Astrocyte (in vitro differentiated cells and primary cell): ENCODE results near the gene KDM4B. TPM values are rescaled to one million over a fixed set of nuclear protein-coding genes. Genes with fewer than 3 reads are reported as not detected.

ENCODE experiments used
- DNase-seq: peaks from one replicate; pipeline ENCODE4 v3.0.0-alpha.2; 2010; ENCODE audit warnings: low read depth
- FAIRE-seq: peaks from 2 replicates; lab custom pipeline; 2011; peaks lifted over from hg19 to GRCh38; lab: Jason Lieb, UNC
- H2AFZ ChIP-seq: 2 replicates; pipeline ENCODE4 v1.6.0; 2012; ENCODE audit warnings: low read depth, low read length, inconsistent platforms
- H3K27ac ChIP-seq: 2 replicates; pipeline ENCODE4 v1.5.1; 2011; ENCODE audit warnings: low read depth, low read length, inconsistent platforms
- H3K27me3 ChIP-seq: 2 replicates; pipeline ENCODE4 v1.6.0; 2011; ENCODE audit warnings: low read length, inconsistent platforms; ENCODE audit not compliant: insufficient read depth
- H3K36me3 ChIP-seq: 2 replicates; pipeline ENCODE4 v1.5.1; 2011; ENCODE audit warnings: low read length, inconsistent platforms; ENCODE audit not compliant: insufficient read depth
- H3K4me1 ChIP-seq: 2 replicates; pipeline ENCODE4 v1.5.1; 2011; ENCODE audit warnings: low read length, inconsistent platforms; ENCODE audit not compliant: insufficient read depth
- H3K4me2 ChIP-seq: 2 replicates; pipeline ENCODE4 v1.6.0; 2012; ENCODE audit warnings: low read length, inconsistent platforms
- H3K4me3 ChIP-seq: 2 replicates; pipeline ENCODE4 v1.5.1; 2011; ENCODE audit warnings: low read depth, mild to moderate bottlenecking, low read length, inconsistent platforms; ENCODE audit not compliant: insufficient read depth
- H3K79me2 ChIP-seq: 2 replicates; pipeline ENCODE4 v1.6.0; 2012; ENCODE audit warnings: mild to moderate bottlenecking, low read length, inconsistent platforms; ENCODE audit not compliant: insufficient read depth
- H3K9ac ChIP-seq: 2 replicates; pipeline ENCODE4 v1.6.0; 2012; ENCODE audit warnings: mild to moderate bottlenecking, low read length, inconsistent platforms
- H3K9me3 ChIP-seq: 2 replicates; pipeline ENCODE4 v1.5.1; 2012; ENCODE audit warnings: low read depth, mild to moderate bottlenecking, low read length, inconsistent platforms; ENCODE audit not compliant: insufficient read depth
- H4K20me1 ChIP-seq: 2 replicates; pipeline ENCODE4 v1.6.0; 2012; ENCODE audit warnings: low read length, inconsistent platforms; ENCODE audit not compliant: insufficient read depth
- H3K27ac Mint-ChIP-seq: one replicate; pipeline ENCODE4 v1.8.0; 2021; ENCODE audit warnings: mild to moderate bottlenecking, mixed read lengths; ENCODE audit not compliant: unreplicated experiment
- H3K27me3 Mint-ChIP-seq: one replicate; pipeline ENCODE4 v1.8.0; 2021; ENCODE audit warnings: low read depth, mixed read lengths; ENCODE audit not compliant: unreplicated experiment
- H3K36me3 Mint-ChIP-seq: one replicate; pipeline ENCODE4 v1.8.0; 2021; ENCODE audit warnings: low read depth, mixed read lengths; ENCODE audit not compliant: unreplicated experiment
- H3K4me1 Mint-ChIP-seq: one replicate; pipeline ENCODE4 v1.8.0; 2021; ENCODE audit warnings: low read depth, mixed read lengths; ENCODE audit not compliant: unreplicated experiment
- H3K4me3 Mint-ChIP-seq: one replicate; pipeline ENCODE4 v1.8.0; 2021; ENCODE audit warnings: mild to moderate bottlenecking, moderate library complexity, mixed read lengths; ENCODE audit not compliant: unreplicated experiment
- H3K9me3 Mint-ChIP-seq: one replicate; pipeline ENCODE4 v1.8.0; 2021; ENCODE audit warnings: mild to moderate bottlenecking, mixed read lengths; ENCODE audit not compliant: unreplicated experiment
- EZH2 ChIP-seq: IDR thresholded peaks from 2 replicates; pipeline ENCODE4 v1.6.1; 2012; ENCODE audit warnings: mild to moderate bottlenecking, low read length, inconsistent platforms; ENCODE audit not compliant: insufficient read depth
- total RNA-seq: library from RNA; stranded (reverse); gene quantifications from 2 replicates; pipeline ENCODE4 v1.2.1, GENCODE V29; 2021
- TF ChIP-seq, protein P1 (sequence below): IDR thresholded peaks from 2 replicates; pipeline ENCODE4 v1.5.1; 2011; ENCODE audit warnings: low read depth, mild to moderate bottlenecking, inconsistent platforms, low read length, moderate library complexity; ENCODE audit not compliant: insufficient read depth

Gene KDM4B
- total RNA-seq, 1 donor from 2014 or later, result 55.2 TPM

DNA sequence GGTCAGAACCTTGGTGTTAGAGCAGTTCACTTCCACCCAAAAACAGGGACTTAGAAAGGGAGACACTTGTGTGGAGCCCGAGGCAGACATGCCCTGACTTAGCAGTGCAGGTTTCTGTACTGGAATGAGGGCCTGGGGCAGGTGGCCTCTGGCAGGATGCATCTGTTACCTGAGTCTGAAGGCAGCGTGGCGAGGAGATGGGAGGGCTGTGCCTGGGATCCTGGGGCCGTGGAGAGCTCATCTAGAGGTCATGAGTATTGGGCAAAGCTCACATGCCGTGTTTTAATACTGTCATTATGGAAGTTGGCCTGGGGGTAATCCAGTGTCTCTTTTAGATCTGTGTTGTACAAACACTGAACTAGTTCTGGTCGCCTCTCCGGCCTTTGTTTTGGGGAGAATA lies 21.4 kb downstream of the KDM4B start:
- Mint-ChIP-seq H3K36me3 (peaks cover 4% of the 10 kb centered on the region), H3K4me1 (peaks cover 35% of the 10 kb centered on the region), H3K9me3 (no peaks in the 10 kb centered on the region), H3K27me3 (no peaks in the 10 kb centered on the region), H3K27ac (peak overlapping the region; percentile 8), H3K4me3 (no peak overlapping the region)
- Histone ChIP-seq H3K4me1 (peaks cover 20% of the 10 kb centered on the region), H3K9ac (no peak overlapping the region), H3K4me3 (no peak overlapping the region), H3K27me3 (no peaks in the 10 kb centered on the region), H3K79me2 (peaks cover 92% of the 10 kb centered on the region), H3K4me2 (no peak overlapping the region), H2AFZ (no peak overlapping the region), H4K20me1 (peaks cover 88% of the 10 kb centered on the region), H3K27ac (no peak overlapping the region), H3K36me3 (no peaks in the 10 kb centered on the region), H3K9me3 (no peaks in the 10 kb centered on the region)
- FAIRE-seq (no peak), DNase-seq (no peak)
- no peak for TF ChIP-seq EZH2
- TF ChIP-seq, protein P1, sequence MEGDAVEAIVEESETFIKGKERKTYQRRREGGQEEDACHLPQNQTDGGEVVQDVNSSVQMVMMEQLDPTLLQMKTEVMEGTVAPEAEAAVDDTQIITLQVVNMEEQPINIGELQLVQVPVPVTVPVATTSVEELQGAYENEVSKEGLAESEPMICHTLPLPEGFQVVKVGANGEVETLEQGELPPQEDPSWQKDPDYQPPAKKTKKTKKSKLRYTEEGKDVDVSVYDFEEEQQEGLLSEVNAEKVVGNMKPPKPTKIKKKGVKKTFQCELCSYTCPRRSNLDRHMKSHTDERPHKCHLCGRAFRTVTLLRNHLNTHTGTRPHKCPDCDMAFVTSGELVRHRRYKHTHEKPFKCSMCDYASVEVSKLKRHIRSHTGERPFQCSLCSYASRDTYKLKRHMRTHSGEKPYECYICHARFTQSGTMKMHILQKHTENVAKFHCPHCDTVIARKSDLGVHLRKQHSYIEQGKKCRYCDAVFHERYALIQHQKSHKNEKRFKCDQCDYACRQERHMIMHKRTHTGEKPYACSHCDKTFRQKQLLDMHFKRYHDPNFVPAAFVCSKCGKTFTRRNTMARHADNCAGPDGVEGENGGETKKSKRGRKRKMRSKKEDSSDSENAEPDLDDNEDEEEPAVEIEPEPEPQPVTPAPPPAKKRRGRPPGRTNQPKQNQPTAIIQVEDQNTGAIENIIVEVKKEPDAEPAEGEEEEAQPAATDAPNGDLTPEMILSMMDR, result no peak

DNA sequence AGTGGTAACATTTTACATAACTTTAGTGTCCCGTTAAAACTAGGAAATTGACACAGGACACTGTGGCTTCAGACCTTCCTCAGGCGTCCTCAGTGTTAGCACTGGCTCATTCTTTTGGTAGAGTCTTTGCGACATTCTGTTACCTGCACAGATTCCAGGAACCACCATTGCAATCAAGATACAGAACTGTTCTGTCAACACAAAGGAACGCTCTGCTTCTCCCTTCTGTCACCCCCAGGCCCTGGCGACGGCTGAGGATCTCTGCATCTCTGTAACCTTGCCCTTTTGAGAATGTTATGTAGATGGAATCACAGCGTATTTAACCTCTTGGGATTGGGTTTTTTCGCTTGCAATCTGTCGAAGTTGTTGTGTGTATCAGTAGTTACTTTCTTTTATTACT lies 22.6 kb downstream of the KDM4B start:
- Histone ChIP-seq H4K20me1 (peaks cover 88% of the 10 kb centered on the region), H3K36me3 (no peaks in the 10 kb centered on the region), H3K4me2 (no peak overlapping the region), H3K27ac (no peak overlapping the region), H3K4me3 (no peak overlapping the region), H2AFZ (no peak overlapping the region), H3K27me3 (no peaks in the 10 kb centered on the region), H3K9ac (no peak overlapping the region), H3K9me3 (no peaks in the 10 kb centered on the region), H3K79me2 (peaks cover 92% of the 10 kb centered on the region), H3K4me1 (peaks cover 20% of the 10 kb centered on the region)
- no peaks in the 10 kb centered on the region for H3K9me3 Mint-ChIP-seq
- peak overlapping the region; percentile 17 for H3K27ac Mint-ChIP-seq
- no peak for FAIRE-seq
- H3K36me3 Mint-ChIP-seq, result peaks cover 4% of the 10 kb centered on the region
- peak overlapping the region; percentile 16 for H3K4me3 Mint-ChIP-seq
- peaks cover 26% of the 10 kb centered on the region for H3K4me1 Mint-ChIP-seq
- TF ChIP-seq EZH2, result no peak
- TF ChIP-seq, protein P1, result no peak
- no peaks in the 10 kb centered on the region for H3K27me3 Mint-ChIP-seq
- no peak for DNase-seq

DNA sequence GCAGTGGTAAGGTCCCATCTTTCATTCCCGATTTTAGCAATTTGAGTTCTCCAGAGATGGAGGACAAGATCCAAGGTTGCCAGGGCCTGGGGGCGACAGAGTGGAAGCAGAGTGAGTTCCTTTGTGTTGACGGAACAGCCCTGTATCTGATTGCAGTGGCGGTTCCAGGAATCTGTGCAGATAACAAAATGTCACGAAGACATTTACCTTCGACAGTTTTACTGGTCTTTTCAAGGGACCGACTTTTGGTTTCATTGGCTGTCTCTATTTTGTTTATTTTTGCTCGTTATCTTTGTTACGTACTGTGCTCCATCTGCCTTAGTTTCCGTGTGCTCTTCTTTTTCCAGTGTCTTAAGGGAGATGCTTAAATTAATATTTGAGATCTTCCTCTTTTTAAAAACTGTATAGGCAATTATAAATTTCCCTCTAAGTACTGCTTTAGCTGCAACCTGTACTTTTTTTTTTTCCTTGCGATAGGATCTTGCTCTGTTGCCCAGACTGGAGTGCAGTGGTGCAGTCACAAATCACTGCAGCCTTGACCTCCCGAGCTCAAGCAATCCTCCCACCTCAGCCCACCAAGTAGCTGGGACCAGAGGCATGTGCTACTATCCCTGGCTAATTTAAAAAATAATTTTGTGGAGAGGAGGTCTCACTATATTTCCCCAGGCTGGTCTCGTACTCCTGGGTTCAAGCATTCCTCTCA lies 23.2 kb downstream of the KDM4B start:
- Mint-ChIP-seq H3K36me3 (peaks cover 4% of the 10 kb centered on the region), H3K27me3 (no peaks in the 10 kb centered on the region), H3K9me3 (no peaks in the 10 kb centered on the region), H3K27ac (no peak overlapping the region), H3K4me1 (peaks cover 24% of the 10 kb centered on the region), H3K4me3 (no peak overlapping the region)
- no peak for TF ChIP-seq EZH2
- TF ChIP-seq, protein P1, result no peak
- peaks cover 92% of the 10 kb centered on the region for H3K79me2 ChIP-seq
- H3K27me3 ChIP-seq, result no peaks in the 10 kb centered on the region
- H4K20me1 ChIP-seq, result peaks cover 90% of the 10 kb centered on the region
- no peak overlapping the region for H3K4me3 ChIP-seq
- H3K27ac ChIP-seq, result no peak overlapping the region
- peaks cover 20% of the 10 kb centered on the region for H3K4me1 ChIP-seq
- H3K36me3 ChIP-seq, result peaks cover 4% of the 10 kb centered on the region
- H3K9ac ChIP-seq, result no peak overlapping the region
- FAIRE-seq, result no peak
- H3K9me3 ChIP-seq, result no peaks in the 10 kb centered on the region
- H3K4me2 ChIP-seq, result no peak overlapping the region
- H2AFZ ChIP-seq, result no peak overlapping the region
- no peak for DNase-seq
